Amniotic epithelial cell (primary cell): ENCODE data around the gene RPS8.
A peak's percentile ranks its signal among the peaks of the same experiment; 100 is the strongest.
"Not testable (repeated sequence)": the region's sequence is repeated elsewhere in the genome, so short reads cannot be mapped to it uniquely, and the experiment has no call there.

ENCODE experiments used
- DNase-seq: peaks from one replicate; pipeline ENCODE4 v3.0.0-alpha.2; 2010; ENCODE audit warnings: low read depth

RPS8 gene

DNA sequence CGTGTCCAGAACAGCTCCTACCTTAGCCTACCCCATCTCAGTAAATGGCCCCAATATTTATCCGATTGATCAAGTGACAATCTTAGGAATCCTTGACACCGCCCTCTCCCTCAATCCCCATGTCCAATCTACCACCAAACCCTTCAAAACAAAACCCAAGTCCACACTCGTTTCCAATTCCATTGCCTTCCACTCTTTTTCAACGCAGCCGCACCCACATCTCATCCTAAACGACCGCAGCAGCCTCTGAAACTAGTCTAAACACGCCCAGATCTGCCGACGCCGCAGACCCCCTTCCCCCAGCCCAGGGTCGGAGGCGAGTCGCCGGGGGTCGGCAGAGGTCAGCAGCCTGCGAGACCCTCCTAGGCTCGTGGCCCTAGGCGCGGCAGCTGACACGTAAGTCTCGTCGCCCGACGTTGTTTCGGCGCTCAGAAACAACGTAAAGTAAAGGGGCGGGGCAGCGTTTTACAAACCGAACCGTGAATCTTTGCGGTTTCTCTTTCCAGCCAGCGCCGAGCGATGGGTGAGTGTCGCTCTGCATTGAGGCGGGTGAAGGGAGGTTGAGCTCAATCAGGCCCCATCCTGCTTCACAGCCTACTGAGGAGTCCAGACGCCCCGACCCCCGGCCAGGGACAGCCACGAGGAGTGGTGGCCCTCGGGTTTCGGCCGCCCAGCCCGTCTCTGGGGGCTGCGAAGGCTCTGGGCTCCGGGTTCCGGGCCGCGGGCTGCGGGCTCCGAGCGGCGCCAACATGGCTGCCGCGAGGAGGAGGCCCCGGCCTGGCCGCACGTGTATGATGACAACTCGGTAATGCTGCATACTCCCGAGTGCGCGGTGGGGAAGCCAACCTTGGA, at the start of gene RPS8:
Gene RPS8, plus strand, starts transcription at position 463 of the 852 bp plus-strand sequence. Its CDS starts 57 bp downstream, at position 520.
- peak; percentile 91 for DNase-seq

DNA sequence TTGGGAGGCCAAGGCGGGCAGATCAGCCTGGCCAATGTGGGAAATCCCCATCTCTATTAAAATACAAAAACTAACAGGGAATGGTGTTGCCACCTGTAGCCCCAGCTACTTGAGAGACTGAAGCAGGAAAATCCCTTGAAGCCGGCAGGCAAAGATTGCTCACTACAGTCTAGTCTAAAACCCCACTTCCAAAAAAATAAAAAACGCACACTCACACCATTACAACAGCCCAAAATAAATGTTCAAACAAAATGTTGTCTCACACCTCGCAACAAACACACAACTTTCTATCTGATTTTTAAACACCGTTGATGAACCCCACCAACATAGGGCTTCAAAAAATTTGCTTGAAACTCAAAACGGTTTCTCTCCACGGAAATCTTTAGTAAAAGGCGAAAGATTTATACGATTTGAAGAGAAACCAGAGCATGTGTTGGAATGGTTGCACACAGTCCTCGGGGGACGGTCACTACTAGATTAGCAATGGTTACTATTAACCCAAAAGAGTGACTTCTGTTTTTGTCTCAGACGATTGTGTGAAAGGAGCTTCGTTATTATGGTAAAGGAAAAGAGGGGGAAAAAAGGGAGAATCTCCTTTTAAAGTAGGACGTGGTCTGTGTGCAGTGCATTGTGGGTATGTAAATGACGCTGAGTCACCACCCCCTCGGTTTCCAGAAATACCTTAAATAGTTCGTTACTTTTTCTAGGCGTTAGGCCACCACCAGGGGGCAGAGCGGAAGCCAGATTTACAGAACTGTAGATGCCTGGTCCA, 44.4 kb upstream of the RPS8 start, which contains the start of gene RNU5D-1:
Gene RNU5D-1, minus strand, starts transcription at position 430 of the 772 bp plus-strand sequence.
- DNase-seq, result peak; percentile 99

DNA sequence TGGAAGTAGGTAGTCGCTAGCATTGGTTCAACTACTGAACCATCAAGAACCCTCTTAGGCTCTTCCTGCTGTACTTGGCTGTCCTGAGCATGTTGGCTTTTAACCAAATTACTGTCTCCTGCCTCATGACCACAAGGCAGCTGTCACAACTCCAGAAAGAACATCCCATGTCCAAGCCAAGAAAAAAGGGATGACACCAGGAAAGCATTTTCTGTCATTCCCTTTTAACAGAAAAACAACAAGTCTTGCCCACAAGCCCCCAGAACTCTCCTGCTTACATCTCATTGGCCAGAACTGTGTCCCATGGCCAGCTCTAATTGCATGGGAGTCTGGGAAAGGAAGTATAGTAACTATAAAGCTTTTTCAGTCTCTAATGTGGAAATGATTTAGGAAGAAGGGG, 42.0 kb upstream of the RPS8 start:
- DNase-seq, result peak; percentile 53

DNA sequence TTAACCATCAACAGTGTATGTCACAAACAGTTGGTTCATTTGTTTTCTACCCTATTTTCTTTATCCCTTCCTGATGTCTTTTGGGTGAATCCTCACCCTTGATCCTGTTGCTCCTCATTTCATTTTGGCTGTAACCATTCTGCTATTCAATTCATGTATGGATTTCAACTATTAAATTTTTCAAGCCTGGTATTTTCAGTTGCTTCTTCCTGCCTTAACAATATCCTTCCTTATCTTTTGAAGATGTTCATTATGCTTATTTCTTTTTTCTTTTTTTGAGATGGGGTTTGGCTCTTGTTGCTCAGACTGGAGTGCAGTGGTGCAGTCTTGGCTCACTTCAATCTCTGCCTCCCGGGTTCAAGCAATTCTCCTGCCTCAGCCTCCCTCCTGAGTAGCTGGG, 41.6 kb upstream of the RPS8 start:
- DNase-seq, result no peak

DNA sequence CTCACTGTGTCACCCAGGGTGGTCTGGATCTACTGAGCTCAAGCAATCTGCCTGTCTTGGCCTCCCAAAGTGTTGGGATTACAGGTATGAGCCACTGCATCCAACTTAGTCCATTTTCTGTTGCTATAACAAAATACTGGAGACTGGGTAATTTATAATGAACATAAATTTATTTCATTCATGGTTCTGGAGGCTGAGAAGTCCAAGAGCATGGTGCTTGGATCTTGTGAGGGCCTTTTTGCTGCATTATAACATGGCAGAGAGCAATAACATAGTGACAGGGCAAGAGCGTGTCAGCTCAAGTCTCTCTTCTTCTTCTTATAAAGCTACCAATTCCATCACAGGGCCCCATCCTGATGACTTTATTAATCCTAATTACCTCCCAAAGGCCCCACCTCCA, 39.3 kb upstream of the RPS8 start:
- no peak for DNase-seq

DNA sequence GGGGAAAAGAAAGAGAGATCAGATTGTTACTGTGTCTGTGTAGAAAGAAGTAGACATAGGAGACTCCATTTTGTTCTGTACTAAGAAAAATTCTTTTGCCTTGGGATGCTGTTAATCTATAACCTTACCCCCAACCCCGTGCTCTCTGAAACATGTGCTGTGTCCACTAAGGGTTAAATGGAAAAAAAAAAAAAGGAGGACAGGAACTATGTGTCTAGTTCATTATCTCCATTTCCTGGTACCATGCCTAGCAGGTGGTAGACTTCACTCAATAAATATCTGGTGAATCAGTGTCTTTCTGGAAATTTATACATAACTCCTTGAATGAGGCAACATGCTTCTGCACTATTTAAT, 36.4 kb upstream of the RPS8 start:
- peak; percentile 43 for DNase-seq

DNA sequence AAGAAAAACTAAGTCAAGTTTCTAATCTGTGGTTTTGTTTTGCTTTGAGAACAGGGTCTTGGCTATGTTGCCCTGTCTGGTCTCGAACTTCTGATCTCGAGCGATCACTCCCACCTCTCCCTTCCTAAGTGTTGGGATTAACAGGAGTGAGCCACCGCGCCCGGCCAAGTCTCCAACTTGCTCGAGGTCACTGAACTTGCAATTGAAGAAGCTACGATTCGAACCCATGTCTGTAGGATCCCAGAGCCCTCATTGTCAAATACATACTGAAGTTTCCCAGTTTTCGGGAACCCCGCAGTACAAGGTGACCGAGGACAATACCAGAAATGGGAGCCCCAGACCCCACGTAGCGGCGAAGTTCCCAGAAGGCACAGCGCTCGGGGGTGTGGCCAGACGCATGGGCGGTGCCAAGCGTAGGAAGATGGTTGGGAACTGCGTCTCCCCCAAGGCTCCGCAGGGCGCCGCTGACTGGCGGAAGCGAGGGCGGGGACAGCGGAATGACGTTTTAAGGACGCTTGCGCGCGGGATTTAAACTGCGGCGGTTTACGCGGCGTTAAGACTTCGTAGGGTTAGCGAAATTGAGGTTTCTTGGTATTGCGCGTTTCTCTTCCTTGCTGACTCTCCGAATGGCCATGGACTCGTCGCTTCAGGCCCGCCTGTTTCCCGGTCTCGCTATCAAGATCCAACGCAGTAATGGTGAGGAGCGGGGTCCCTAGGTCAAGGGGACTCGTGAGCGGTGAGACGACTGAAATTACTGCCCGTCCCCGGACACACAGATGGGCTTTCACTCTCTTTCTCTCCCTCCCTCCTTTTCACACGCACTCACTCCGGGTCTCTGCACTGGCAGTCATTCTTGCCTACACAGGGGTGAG, 35.8 kb upstream of the RPS8 start, which contains the start of gene KIF2C:
Gene KIF2C, plus strand, starts transcription at position 531 of the 872 bp plus-strand sequence. Its CDS starts 96 bp downstream, at position 627.
- peak; percentile 96 for DNase-seq

DNA sequence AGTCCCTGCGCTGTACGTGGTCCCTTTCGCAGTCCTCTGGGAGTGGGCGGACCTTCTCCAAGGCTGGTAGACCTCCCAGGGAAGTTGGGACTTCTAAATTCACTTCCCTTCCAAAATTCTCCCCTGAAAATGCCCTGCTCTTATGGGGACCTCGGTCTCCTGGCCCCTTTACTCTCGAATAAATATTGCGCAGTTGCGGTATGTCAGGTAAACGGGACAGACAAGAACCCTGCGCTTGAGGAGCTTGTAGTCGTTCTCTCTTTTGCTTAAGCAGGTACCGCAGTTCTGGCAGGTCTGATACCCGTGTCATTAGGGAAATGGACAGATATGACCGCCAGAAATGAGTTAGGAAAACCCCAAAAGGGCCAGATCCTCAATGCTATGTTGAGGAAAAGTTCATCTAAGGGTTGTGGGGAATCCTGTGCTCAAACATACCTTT, 35.1 kb upstream of the RPS8 start:
- DNase-seq, result no peak

DNA sequence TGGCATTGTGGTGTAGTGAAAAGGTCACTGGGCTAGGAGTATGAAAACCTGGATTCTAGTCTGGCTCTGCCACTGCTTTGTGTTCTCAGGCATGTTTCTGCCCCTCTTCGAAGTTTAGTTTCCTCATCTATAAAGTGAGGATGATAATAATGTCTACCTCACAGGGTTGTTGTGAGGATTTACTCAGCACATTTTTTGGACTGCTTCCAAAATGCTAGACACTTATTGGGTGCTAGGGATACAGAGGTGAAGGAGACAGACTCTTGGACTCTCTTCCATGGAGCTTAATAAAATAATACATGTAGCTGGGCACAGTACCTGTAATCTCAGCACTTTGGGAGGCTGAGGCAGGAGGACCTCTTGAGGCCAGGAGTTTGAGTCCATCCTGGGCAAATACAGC, 32.1 kb upstream of the RPS8 start:
- DNase-seq, result no peak

DNA sequence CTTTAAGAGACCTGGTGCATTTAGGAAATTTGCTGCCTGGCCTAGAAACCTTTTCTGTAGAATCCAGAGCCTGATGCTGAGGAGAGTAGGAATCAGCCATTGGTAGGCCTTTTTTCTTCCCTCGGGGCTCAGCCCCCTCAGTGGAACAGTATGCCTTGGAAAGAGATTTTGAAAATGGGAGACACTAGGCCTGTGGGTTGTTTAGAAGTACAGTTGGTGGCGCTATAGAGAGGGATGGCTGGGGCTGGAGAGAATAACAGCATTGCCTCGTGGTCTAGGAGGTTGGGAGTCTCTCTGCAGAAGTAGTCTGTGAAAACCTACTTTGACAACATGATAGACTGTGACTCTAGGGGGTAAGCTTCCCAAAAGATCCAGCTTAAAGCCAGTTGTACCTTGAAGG, 27.5 kb upstream of the RPS8 start:
- DNase-seq, result no peak

DNA sequence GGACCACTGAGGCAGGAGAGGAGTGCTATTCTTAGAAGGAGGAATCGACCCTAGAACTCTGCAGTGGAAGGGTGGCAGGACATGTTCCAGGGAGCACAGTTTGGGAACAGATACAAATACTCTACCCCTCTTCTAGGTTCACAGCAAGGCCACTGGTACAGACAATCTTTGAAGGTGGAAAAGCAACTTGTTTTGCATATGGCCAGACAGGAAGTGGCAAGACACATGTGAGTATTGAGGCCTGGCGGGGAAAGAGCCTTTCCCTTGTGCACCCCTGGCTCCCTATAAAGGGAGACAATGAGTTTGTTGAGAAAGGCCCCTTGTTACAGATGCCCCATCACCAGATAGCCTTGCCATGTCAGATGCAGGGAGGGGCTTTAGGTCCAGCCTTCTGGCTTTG, 17.9 kb upstream of the RPS8 start:
- no peak for DNase-seq

DNA sequence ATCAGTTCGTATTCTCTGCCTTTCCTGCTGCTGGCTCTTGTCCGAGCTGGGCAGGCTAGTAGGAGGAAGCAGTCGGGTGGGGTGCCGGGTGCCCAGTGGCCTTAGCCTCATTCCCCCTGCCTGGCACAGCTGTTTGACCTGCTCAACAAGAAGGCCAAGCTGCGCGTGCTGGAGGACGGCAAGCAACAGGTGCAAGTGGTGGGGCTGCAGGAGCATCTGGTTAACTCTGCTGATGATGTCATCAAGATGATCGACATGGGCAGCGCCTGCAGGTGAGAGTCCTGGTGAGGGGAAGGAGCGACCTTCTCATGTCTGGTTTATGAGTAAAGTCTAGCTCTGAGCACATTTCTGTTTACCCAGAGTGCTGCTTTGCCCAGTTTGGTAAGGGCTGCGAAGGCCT, 16.3 kb upstream of the RPS8 start:
- no peak for DNase-seq

DNA sequence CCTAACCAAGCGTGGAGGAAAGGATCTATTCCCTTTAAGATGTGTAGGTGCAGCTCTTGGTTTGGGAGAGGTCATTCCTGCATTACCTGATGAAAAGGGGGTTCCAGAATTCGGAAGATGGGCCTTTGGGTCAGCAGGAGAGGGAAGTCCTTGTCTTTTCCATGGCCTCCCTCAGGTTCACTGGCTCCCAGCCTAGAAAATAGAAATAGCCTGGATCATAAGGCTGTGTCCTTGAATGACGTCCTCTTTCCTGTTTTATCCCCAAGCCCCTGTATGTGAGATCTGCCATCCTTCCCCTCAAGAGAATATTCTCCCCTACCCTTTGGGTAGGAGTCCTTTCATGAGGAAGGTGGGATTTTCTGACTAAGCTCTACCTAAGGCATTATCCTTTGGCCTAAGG, 14.5 kb upstream of the RPS8 start:
- DNase-seq, result no peak

DNA sequence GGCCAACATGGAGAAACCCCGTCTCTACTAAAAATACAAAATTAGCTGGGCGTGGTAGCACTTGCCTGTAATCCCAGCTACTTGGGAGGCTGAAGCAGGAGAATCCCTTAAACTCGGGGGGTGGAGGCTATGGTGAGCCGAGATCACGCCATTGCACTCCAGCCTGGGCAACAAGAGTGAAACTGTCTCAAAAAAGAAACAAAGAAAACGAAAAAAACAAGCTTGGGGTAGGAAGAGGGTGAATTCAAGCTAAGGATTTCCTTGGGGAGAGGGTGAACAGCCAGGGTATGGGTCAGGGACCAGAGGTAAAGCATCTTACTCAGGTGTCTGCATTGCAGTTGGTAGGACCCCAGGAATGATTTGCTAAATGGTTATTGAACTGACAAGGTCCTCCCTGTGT, 8.9 kb upstream of the RPS8 start:
- not testable (repeated sequence) for DNase-seq

DNA sequence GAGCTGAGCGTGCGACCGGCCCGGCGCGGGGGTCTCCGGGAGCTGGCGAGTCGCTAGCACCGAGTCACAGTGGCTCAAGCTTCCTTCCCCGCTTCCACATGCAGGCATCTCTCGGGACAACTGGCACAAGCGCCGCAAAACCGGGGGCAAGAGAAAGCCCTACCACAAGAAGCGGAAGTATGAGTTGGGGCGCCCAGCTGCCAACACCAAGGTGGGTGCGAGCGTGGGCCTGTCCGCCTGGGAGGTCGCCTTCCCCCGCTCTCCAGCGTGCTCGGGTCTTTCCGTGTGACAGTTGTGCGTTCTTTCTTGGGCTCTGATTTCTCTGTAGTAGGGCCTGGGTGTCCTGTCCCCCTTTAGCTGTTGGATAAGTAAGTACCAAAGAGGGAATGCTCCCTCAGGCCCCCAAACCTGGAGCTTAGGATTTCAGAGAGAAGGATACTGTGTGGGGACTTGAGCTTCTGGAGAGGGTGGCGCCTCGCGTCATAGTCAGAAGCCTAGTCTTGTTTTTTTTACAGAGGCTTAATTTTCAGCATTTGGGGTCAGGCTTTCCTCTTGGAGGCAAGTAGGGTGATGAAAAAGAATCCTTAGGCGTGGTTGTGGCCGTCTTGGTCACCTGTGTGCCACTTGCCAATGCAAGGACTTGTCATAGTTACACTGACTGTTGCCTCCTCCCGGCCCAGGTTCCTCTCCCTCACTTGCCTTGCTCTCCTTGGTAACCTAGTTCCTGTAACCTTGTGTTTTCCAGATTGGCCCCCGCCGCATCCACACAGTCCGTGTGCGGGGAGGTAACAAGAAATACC, 790 bp downstream of the RPS8 start:
- no peak for DNase-seq

DNA sequence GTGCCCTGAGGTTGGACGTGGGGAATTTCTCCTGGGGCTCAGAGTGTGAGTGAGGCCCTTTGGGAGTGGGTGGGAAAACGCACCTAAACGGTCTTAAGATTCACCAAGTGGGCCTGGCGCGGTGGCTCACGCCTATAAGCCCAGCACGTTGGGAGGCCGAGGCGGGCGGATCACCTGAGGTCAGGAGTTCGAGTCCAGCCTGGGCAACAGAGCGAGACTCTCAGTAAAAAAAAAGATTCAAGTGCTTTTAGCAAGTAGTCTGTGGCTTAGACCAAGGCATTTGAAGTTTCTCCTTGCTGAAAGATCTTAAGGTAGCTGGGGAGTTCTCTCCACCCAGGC, 1.4 kb downstream of the RPS8 start:
- DNase-seq, result no peak

DNA sequence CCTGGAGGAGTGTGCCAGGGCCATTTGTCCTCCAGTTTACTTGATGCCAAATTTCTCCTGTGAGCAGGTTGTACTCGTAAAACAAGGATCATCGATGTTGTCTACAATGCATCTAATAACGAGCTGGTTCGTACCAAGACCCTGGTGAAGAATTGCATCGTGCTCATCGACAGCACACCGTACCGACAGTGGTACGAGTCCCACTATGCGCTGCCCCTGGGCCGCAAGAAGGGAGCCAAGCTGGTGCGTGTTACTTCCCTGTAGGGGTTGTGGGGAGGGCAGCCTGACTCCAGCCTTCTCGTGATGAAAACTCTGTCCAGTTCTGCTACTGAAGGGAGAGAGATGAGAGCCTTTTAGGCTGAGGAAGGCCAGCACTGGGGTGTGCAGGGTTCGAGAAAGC, 2.2 kb downstream of the RPS8 start:
- DNase-seq, result no peak

DNA sequence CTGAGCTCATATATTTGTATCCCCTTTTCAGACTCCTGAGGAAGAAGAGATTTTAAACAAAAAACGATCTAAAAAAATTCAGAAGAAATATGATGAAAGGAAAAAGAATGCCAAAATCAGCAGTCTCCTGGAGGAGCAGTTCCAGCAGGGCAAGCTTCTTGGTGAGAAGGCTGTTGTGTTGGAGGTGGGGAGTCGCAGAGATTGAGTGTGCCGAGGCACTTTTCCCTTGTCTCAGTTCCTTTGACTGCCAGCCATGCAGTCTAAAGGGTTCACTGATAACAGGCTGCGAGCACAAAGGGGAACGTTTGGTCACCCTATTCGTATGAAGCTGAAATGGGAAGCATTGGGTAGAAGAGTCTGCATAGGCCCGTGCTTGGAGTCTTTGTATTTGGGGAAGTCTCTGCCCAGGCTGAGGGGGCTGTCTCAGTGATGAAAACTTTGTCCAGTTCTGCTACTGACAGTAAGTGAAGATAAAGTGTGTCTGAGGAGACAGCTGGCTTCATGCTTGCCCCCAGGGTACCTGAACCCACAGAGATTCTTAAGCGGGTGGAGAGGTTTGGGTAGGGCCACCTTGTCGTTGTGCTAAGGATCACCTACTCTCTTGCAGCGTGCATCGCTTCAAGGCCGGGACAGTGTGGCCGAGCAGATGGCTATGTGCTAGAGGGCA, 2.8 kb downstream of the RPS8 start:
- DNase-seq, result no peak

DNA sequence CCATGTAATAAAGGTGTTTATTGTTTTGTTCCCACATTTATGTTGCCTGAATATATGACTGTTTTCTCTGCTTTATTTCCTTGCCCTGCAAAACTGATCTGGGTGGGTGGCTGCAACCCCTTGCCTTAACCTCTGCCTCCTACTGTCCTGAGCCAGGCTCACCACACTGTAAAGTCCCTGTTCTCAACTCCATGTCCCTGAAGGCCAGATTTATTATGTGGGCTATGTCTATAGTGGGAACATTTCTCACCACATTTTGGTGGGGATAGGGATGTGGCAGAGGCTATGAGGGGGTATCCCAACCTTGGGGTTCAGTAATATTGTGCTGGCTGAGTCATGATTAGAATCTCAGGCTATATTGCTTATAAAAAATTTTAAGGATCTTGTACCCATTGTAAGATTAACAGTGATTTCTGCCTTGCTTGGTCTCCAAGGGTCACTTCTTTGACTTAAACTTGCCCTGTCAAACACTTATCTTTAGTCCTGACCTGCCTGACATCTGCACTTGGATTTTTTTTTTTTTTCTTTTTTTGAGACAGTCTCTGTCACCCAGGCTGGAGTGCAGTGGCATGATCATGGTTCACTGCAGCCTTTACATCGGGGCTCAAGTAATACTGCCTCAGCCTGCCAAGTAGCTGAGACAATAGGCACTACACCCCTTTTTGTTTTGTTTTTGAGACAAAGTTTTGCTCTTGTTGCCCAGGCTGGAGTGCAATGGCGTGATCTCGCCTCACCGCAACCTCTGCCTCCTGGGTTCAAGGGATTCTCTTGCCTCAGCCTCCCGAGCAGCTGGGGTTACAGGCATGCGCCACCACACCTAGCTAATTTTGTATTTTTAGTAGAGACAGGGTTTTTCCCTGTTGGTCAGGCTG, 3.6 kb downstream of the RPS8 start:
- DNase-seq, result no peak

DNA sequence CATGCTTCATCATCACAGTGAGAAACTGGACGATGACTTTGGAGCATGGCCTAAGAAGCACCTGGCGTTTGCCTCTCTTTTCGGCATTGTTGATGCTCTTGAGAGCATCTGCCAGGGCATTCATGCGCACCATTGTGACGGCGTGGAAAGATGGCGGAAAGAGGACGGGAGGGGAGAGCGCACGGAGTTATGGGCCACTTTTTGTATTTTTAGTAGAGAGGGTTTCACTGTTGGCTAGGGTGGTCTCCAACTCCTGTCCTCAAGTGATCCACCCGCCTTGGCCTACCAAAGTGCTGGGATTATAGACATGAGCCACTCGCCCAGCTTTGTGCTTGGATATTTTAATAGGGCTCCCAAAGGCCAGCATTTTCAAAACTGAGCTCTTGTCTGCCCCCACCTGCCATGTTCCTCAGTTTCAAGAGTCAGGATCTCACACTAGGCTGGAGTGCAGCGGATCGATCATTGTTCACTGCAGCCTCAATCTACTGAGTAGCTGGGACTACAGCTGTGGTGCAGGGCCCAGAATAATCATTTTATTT, 5.3 kb downstream of the RPS8 start:
- DNase-seq, result no peak
